ENCODE data around the gene FYB1. TPM values are rescaled to one million over a fixed set of nuclear protein-coding genes. Genes with fewer than 3 reads are reported as not detected.

FYB1 gene
- total and polyA plus RNA-seq, 2 of the 8 experiments (the other 6 are each of a cell fraction or from before 2014, with no cell fraction given) = not detected

DNA sequence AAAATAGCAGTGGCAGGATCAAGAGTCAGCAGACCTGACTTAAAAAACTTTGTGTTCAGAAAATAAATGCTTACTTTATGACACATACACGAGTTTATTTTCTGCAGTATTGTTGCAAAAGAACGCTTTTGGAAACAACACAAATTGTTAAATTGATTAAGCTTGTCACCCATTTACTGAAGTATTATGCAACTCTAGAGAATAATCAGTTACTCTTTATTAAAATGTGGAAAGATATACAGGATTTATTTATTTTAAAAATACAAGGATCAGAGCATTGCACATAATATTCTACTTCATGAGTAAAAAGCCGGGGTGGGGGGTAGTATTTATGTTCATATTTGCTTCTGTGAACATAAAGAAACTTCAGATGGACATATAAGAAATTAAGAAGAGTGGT is 20.0 kb downstream of the FYB1 start (continued):
- TF ChIP-seq TAF7 (optimal IDR thresholded peaks at IDR 0.05; ENCODE audit: borderline replicate concordance, low read depth, low read length) = no peak
- no peak for TF ChIP-seq CHD2 (IDR thresholded peaks at IDR 0.05; ENCODE audit: low read length)
- TF ChIP-seq BRCA1 (IDR thresholded peaks at IDR 0.05; ENCODE audit: low read depth, low read length) = no peak
- TF ChIP-seq NANOG (IDR thresholded peaks at IDR 0.05; ENCODE audit: insufficient read depth, low read depth, low read length, poor library complexity, severe bottlenecking) = no peak

All from H1 (cell line).